CD1c-positive myeloid dendritic cell (primary cell): ENCODE results near the gene TTBK1.

Source experiments
- DNase-seq: peaks from one replicate; pipeline ENCODE4 v3.0.0-alpha.2; 2016; ENCODE audit errors: extremely low spot score

Gene TTBK1

GRCh38 chr6:43223175-43223574, 20.1 kb upstream of the TTBK1 start:
- DNase-seq, result no peak

- DNase-seq, result no peak
Observed at GRCh38 chr6:43226192-43226851, 17.0 kb upstream of the TTBK1 start.

- peak; percentile 81 for DNase-seq
Observed at GRCh38 chr6:43228951-43229802, 14.1 kb upstream of the TTBK1 start, which contains the start of gene DNPH1. TSS of gene DNPH1 (minus strand) at chr6:43229481. CDS start at chr6:43229456, 25 bp downstream.

GRCh38 chr6:43229803-43230620, 13.3 kb upstream of the TTBK1 start:
- DNase-seq, result no peak

- DNase-seq, result no peak
Observed at GRCh38 chr6:43231053-43231452, 12.2 kb upstream of the TTBK1 start.

- DNase-seq, result no peak
Observed at GRCh38 chr6:43231735-43232450, 11.4 kb upstream of the TTBK1 start.

GRCh38 chr6:43235841-43236240, 7.4 kb upstream of the TTBK1 start:
- no peak for DNase-seq

- DNase-seq, result no peak
Observed at GRCh38 chr6:43239054-43239453, 4.2 kb upstream of the TTBK1 start.

GRCh38 chr6:43240950-43241349, 2.3 kb upstream of the TTBK1 start:
- no peak for DNase-seq

GRCh38 chr6:43241446-43241845, 1.8 kb upstream of the TTBK1 start:
- no peak for DNase-seq

GRCh38 chr6:43243664-43244321, 512 bp downstream of the TTBK1 start:
- DNase-seq, result no peak

- DNase-seq, result no peak
Observed at GRCh38 chr6:43246301-43247113, 3.2 kb downstream of the TTBK1 start.

- peak; percentile 72 for DNase-seq
Observed at GRCh38 chr6:43247114-43247999, 4.1 kb downstream of the TTBK1 start.

- DNase-seq, result no peak
Observed at GRCh38 chr6:43248101-43248500, 4.8 kb downstream of the TTBK1 start.

GRCh38 chr6:43248791-43249190, 5.5 kb downstream of the TTBK1 start:
- no peak for DNase-seq

GRCh38 chr6:43250992-43251373, 7.7 kb downstream of the TTBK1 start:
- no peak for DNase-seq

GRCh38 chr6:43253401-43253800, 10.1 kb downstream of the TTBK1 start:
- no peak for DNase-seq

GRCh38 chr6:43254138-43254817, 11.0 kb downstream of the TTBK1 start:
- DNase-seq, result no peak

- no peak for DNase-seq
Observed at GRCh38 chr6:43254846-43255245, 11.6 kb downstream of the TTBK1 start.
